Tongue (tissue), 2 donors: Measurements from ENCODE around the gene PSTK. TPM values are rescaled to one million over a fixed set of nuclear protein-coding genes. Genes with fewer than 3 reads are reported as not detected.

Source experiments
- DNase-seq: peaks from one replicate; pipeline ENCODE4 v3.0.0-alpha.2; 2015
- total RNA-seq: library from RNA; depleted of rRNA; stranded (reverse); fragments of >200 nt; gene quantifications from one replicate; pipeline ENCODE4 v1.2.3, GENCODE V29; 2014

Gene PSTK
- total RNA-seq, 1 donor from 2014 or later = 3.0 TPM

- DNase-seq = no peak
Observed at GRCh38 chr10:123019941-123020703, 39.9 kb downstream of the PSTK start.

GRCh38 chr10:123021517-123021916 lies 41.3 kb downstream of the PSTK start:
- peak; percentile 22 for DNase-seq

GRCh38 chr10:123024540-123024939 lies 44.3 kb downstream of the PSTK start:
- no peak for DNase-seq

GRCh38 chr10:123026302-123026701 lies 46.1 kb downstream of the PSTK start:
- DNase-seq = no peak

GRCh38 chr10:123027861-123028260 lies 47.7 kb downstream of the PSTK start:
- no peak for DNase-seq

- no peak for DNase-seq
Observed at GRCh38 chr10:123031124-123031523, 50.9 kb downstream of the PSTK start.

GRCh38 chr10:123034332-123034731 lies 54.1 kb downstream of the PSTK start:
- DNase-seq = no peak

- no peak for DNase-seq
Observed at GRCh38 chr10:123035467-123036086, 55.4 kb downstream of the PSTK start.

GRCh38 chr10:123038782-123039631 lies 58.8 kb downstream of the PSTK start:
- DNase-seq = peak; percentile 38

GRCh38 chr10:123039632-123039930 lies 59.4 kb downstream of the PSTK start:
- DNase-seq = no peak

Other genes starting within 250 kb of the PSTK start
- 0.31 TPM for gene CUZD1, start 134.5 kb upstream of the PSTK start, total RNA-seq
- 7.5 TPM for gene FAM24B, start 100.8 kb upstream of the PSTK start, total RNA-seq
- not detected for gene FAM24A, start 69.8 kb upstream of the PSTK start, total RNA-seq
- 9.7 TPM for gene C10orf88, start 26.2 kb upstream of the PSTK start, total RNA-seq
- 10.6 TPM for gene IKZF5, start 28.4 kb downstream of the PSTK start, total RNA-seq
- 24.7 TPM for gene ACADSB, start 28.6 kb downstream of the PSTK start, total RNA-seq
- gene HMX3, start 155.6 kb downstream of the PSTK start, total RNA-seq = not detected
- gene HMX2, start 167.7 kb downstream of the PSTK start, total RNA-seq = not detected
- 94.6 TPM for gene BUB3, start 174.0 kb downstream of the PSTK start, total RNA-seq